K562 (cell line): ENCODE results near the gene PCBP2. TPM values are rescaled to one million over a fixed set of nuclear protein-coding genes. Genes with fewer than 3 reads are reported as not detected.
A peak's percentile ranks its signal among the peaks of the same experiment; 100 is the strongest.

Experiments used
- ARNT ChIP-seq, 2 experiments: fragments of 450-650 bp; IDR thresholded peaks; 2 replicates each; pipeline ENCODE4 v1.6.1; 2016; ENCODE audit warnings: mild to moderate bottlenecking in 1 of 2
- CAMTA2 ChIP-seq: fragments of 250-450 bp; sonication (Bioruptor Pico); conservative IDR thresholded peaks from 2 replicates; pipeline ENCODE4 v1.5.1; 2022
- FOXA3 ChIP-seq, 2 experiments: fragments of 450-650 bp in 1 of 2; sonication (generic) in 1 of 2; formaldehyde crosslinking; IDR thresholded peaks in 1 of 2; conservative IDR thresholded peaks in 1 of 2; 2 replicates each; pipeline versions ENCODE4 v1.4.0 to v1.8.0; 2020 to 2022; ENCODE audit warnings: mild to moderate bottlenecking in 2 of 2, missing genetic modification reagents in 1 of 2
- GATAD2B ChIP-seq: fragments of 450-650 bp; IDR thresholded peaks from 2 replicates; pipeline ENCODE4 v1.6.1; 2017; ENCODE audit warnings: mild to moderate bottlenecking, borderline replicate concordance
- KLF10 ChIP-seq: fragments of 250-450 bp; sonication (Bioruptor Pico); IDR thresholded peaks from 2 replicates; pipeline ENCODE4 v1.6.1; 2021; ENCODE audit warnings: matching md5 sums
- MGA ChIP-seq: fragments of 450-650 bp; IDR thresholded peaks from 2 replicates; pipeline ENCODE4 v1.6.1; 2016; ENCODE audit warnings: mild to moderate bottlenecking, moderate library complexity
- NBN ChIP-seq: fragments of 450-650 bp; IDR thresholded peaks from 2 replicates; pipeline ENCODE4 v1.6.1; 2016; ENCODE audit warnings: low read depth, mild to moderate bottlenecking
- NCOA6 ChIP-seq: fragments of 450-650 bp; IDR thresholded peaks from 2 replicates; pipeline ENCODE4 v1.6.1; 2017; ENCODE audit warnings: mild to moderate bottlenecking
- PHTF2 ChIP-seq: fragments of 250-450 bp; sonication (Bioruptor Pico); IDR thresholded peaks from 2 replicates; pipeline ENCODE4 v1.5.0; 2021; ENCODE audit warnings: mild to moderate bottlenecking
- POLR2H ChIP-seq: IDR thresholded peaks from 2 replicates; pipeline ENCODE4 v1.6.1; 2016; ENCODE audit warnings: missing genetic modification characterization, low read depth, mild to moderate bottlenecking, control low read depth, missing compliant biosample characterization, moderate library complexity
- SMAD1 ChIP-seq: fragments of 150-350 bp; IDR thresholded peaks from 2 replicates; pipeline ENCODE4 v1.6.1; 2014; ENCODE audit warnings: low read length, low read depth; ENCODE audit not compliant: partially characterized antibody
- SMAD3 ChIP-seq: fragments of 450-650 bp; formaldehyde crosslinking; conservative IDR thresholded peaks from 2 replicates; pipeline ENCODE4 v1.4.0; 2020; ENCODE audit warnings: mild to moderate bottlenecking
- SMARCA4 ChIP-seq: fragments of 450-650 bp; IDR thresholded peaks from 2 replicates; pipeline ENCODE4 v1.6.1; 2016
- SRSF3 ChIP-seq: fragments of 200-400 bp; formaldehyde crosslinking; IDR thresholded peaks from 2 replicates; pipeline ENCODE4 v1.6.1; 2016; ENCODE audit warnings: mild to moderate bottlenecking, low read length, moderate library complexity; ENCODE audit not compliant: insufficient read depth
- STAG1 ChIP-seq: sonication (generic); formaldehyde crosslinking; IDR thresholded peaks from 2 replicates; pipeline ENCODE4 v1.5.0; 2020; ENCODE audit warnings: missing genetic modification reagents, borderline replicate concordance
- TAF1 ChIP-seq: IDR thresholded peaks from 2 replicates; pipeline ENCODE4 v1.6.1; 2011; ENCODE audit warnings: mild to moderate bottlenecking, low read length, moderate library complexity; ENCODE audit not compliant: insufficient read depth, control insufficient read depth, severe bottlenecking; ENCODE audit errors: extremely low read depth
- ZNF311 ChIP-seq: fragments of 250-450 bp; sonication (Bioruptor Pico); IDR thresholded peaks from 2 replicates; pipeline ENCODE4 v1.4.0; 2020; ENCODE audit warnings: mild to moderate bottlenecking, moderate library complexity
- ZNF324 ChIP-seq: fragments of 250-450 bp; sonication (Bioruptor Pico); IDR thresholded peaks from 2 replicates; pipeline ENCODE4 v1.4.0; 2020; ENCODE audit warnings: mild to moderate bottlenecking
- ZNF436 ChIP-seq: fragments of 250-450, 450-650 bp; sonication (Bioruptor Pico); formaldehyde crosslinking; IDR thresholded peaks from 2 replicates; pipeline ENCODE4 v1.7.0; 2020; ENCODE audit warnings: mild to moderate bottlenecking
- ZZZ3 ChIP-seq: fragments of 450-650 bp; IDR thresholded peaks from 2 replicates; pipeline ENCODE4 v1.6.1; 2016; ENCODE audit warnings: antibody characterized with exemption, mild to moderate bottlenecking, moderate library complexity
- polyA plus RNA-seq, 8 experiments: library from polyadenylated mRNA; depleted of rRNA in 4 of 8; stranded (reverse) in 5 of 8; unstranded in 3 of 8; fragments of >200 nt; fragmentation: Nextera tagmentation in 2 of 8; fragmentation: Illumina TruSeq in 1 of 8; extraction: Ambion mirVana in 2 of 8; extraction: Trizol in 1 of 8; gene quantifications; 2 replicates each; pipeline versions ENCODE4 v1.2.1 to v1.2.3, GENCODE V29; 2011 to 2014; ENCODE audit warnings: inconsistent platforms in 1 of 8, missing spikeins in 1 of 8
- total RNA-seq, 7 experiments: library from RNA; depleted of rRNA in 6 of 7; stranded (reverse); fragments of >200 nt in 6 of 7; fragmentation: Illumina TruSeq in 2 of 7; extraction: Trizol in 2 of 7; gene quantifications; 2 replicates each; pipeline versions ENCODE4 v1.2.1 to v1.2.3, GENCODE V29; 2011 to 2021; ENCODE audit warnings: low replicate concordance in 1 of 7

Gene PCBP2
- total and polyA plus RNA-seq, 9 of the 15 experiments (the other 6 are each of a cell fraction or from before 2014, with no cell fraction given): 137 to 831 (median 328) TPM

GRCh38 chr12:53501615-53502181, 49.8 kb downstream of the PCBP2 start (continued):
- TF ChIP-seq MGA: no peak
- TF ChIP-seq GATAD2B: no peak
- TF ChIP-seq SMAD3 (CRISPR knock-in tag): no peak
- TF ChIP-seq PHTF2 (CRISPR knock-in tag): no peak
- TF ChIP-seq TAF1: no peak
- 0 out of 4 replicates have a peak, but pooled peaks of 1 of the 2 experiments have one; percentile 5 for TF ChIP-seq FOXA3 (CRISPR knock-in tag; conservative IDR thresholded peaks at IDR 0.05 in 1 of 2, IDR thresholded peaks at IDR 0.05 in 1 of 2)
- no peak for TF ChIP-seq ZNF436
- TF ChIP-seq SMARCA4: no peak
- TF ChIP-seq SMAD1: no peak
- no peak for TF ChIP-seq ZNF311 (CRISPR knock-in tag)
- no peak for TF ChIP-seq ARNT (IDR thresholded peaks at IDR 0.05)
- no peak for TF ChIP-seq NBN
- no peak for TF ChIP-seq ZNF324 (CRISPR knock-in tag)
- no peak for TF ChIP-seq POLR2H (tag)
- no peak for TF ChIP-seq STAG1 (CRISPR knock-in tag)
- TF ChIP-seq KLF10: no peak
- TF ChIP-seq CAMTA2: 0 out of 2 replicates have a peak, but pooled peaks have one; percentile 71
- TF ChIP-seq ZZZ3: 0 out of 2 replicates have a peak, but pooled peaks have one; percentile 21
- no peak for TF ChIP-seq SRSF3
- TF ChIP-seq NCOA6: no peak
